Measurements from ENCODE around the gene GCM1.

- TF ChIP-seq CTCF (IDR thresholded peaks at IDR 0.05) = no peak
- TF ChIP-seq POLR2A (IDR thresholded peaks at IDR 0.05; ENCODE audit: low read depth) = no peak
- no peak for TF ChIP-seq POLR2AphosphoS5 (IDR thresholded peaks at IDR 0.05)
Observed at GRCh38 chr6:53144802-53145201, 3.8 kb downstream of the GCM1 start.

Data from esophagus muscularis mucosa (tissue), 3 donors.